Upper lobe of left lung (tissue), 6 donors: Measurements from ENCODE around the gene MAPK8IP3. TPM values are rescaled to one million over a fixed set of nuclear protein-coding genes. Genes with fewer than 3 reads are reported as not detected.
A peak's percentile ranks its signal among the peaks of the same experiment; 100 is the strongest.

ENCODE experiments used
- ATAC-seq, 2 donors: fragments of 200-7000 bp; cut with Tn5 transposase; one replicate each; pipeline ENCODE4 v1.9.1; 2022; ENCODE audit warnings: mild to moderate bottlenecking in 2 of 2, moderate library complexity in 2 of 2; ENCODE audit not compliant: low FRiP score in 2 of 2
- DNase-seq, 2 donors: peaks; one replicate each; pipeline ENCODE4 v3.0.0-alpha.2; 2019 to 2020
- H3K27ac ChIP-seq, 4 donors: fragments of 200-600 bp; sonication (generic); one replicate each; pipeline ENCODE4 v1.5.1; 2016 to 2019
- H3K27me3 ChIP-seq, 4 donors: fragments of 200-600 bp; sonication (generic); one replicate each; pipeline ENCODE4 v1.5.1; 2017 to 2019
- H3K36me3 ChIP-seq, 4 donors: fragments of 200-600 bp; sonication (generic); one replicate each; pipeline ENCODE4 v1.5.1; 2016 to 2019
- H3K4me1 ChIP-seq, 4 donors: fragments of 200-600 bp; sonication (generic); one replicate each; pipeline ENCODE4 v1.5.1; 2018 to 2019
- H3K4me3 ChIP-seq, 4 donors: fragments of 200-600 bp; sonication (generic); one replicate each; pipeline ENCODE4 v1.5.1; 2017 to 2019; ENCODE audit warnings: mild to moderate bottlenecking in 2 of 4, moderate library complexity in 1 of 4
- H3K9me3 ChIP-seq, 4 donors: fragments of 200-600 bp; sonication (generic); one replicate each; pipeline ENCODE4 v1.5.1; 2018 to 2019
- EP300 ChIP-seq, 4 donors: sonication (generic); formaldehyde crosslinking; IDR thresholded peaks; one replicate each; pipeline ENCODE4 v1.5.1; 2017; ENCODE audit warnings: antibody characterized with exemption in 4 of 4, control low read depth in 2 of 4
- POLR2A ChIP-seq, 4 donors: fragments of 450-650 bp; IDR thresholded peaks; one replicate each; pipeline ENCODE4 v1.5.1; 2016 to 2017; ENCODE audit warnings: antibody characterized with exemption in 4 of 4, mild to moderate bottlenecking in 2 of 4
- POLR2AphosphoS5 ChIP-seq, 2 donors: sonication (generic); formaldehyde crosslinking; IDR thresholded peaks; one replicate each; pipeline ENCODE4 v1.5.1; 2017; ENCODE audit warnings: antibody characterized with exemption in 2 of 2
- WGBS, 2 donors: methylation state at CpG; one replicate each; pipeline ENCODE4 v1.1.5; 2017 to 2018; 5-methylcytosine and 5-hydroxymethylcytosine counted together
- total RNA-seq, 6 donors: library from RNA; depleted of rRNA in 4 of 6; stranded (reverse); fragments of >200 nt in 4 of 6; gene quantifications; one replicate each; pipeline versions ENCODE4 v1.1.0 to v1.2.1, GENCODE V29; 2016 to 2021
- TF ChIP-seq, protein P1 (sequence below), 6 experiments: fragments of 450-650 bp in 4 of 6; fragments of 200-600 bp in 2 of 6; sonication (generic) in 2 of 6; IDR thresholded peaks; one replicate each; pipeline ENCODE4 v1.5.1; 2016 to 2019; ENCODE audit warnings: antibody characterized with exemption in 6 of 6
- donor health status: DM: no; HTN: no; CAD: no; lungs with moderate emphysema.
- donor health status: DM: no; HTN: yes; CAD: no; lungs with severe emphysema.

MAPK8IP3 gene
- total RNA-seq, 6 donors from 2014 or later = 46.4 to 505 (median 71.9) TPM

GRCh38 chr16:1808691-1809090, 102.7 kb downstream of the MAPK8IP3 start:
- TF ChIP-seq POLR2AphosphoS5 (IDR thresholded peaks at IDR 0.05) (no peak), POLR2A (IDR thresholded peaks at IDR 0.05) (no peak), EP300 (IDR thresholded peaks at IDR 0.05) (no peak)
- TF ChIP-seq, protein P1, sequence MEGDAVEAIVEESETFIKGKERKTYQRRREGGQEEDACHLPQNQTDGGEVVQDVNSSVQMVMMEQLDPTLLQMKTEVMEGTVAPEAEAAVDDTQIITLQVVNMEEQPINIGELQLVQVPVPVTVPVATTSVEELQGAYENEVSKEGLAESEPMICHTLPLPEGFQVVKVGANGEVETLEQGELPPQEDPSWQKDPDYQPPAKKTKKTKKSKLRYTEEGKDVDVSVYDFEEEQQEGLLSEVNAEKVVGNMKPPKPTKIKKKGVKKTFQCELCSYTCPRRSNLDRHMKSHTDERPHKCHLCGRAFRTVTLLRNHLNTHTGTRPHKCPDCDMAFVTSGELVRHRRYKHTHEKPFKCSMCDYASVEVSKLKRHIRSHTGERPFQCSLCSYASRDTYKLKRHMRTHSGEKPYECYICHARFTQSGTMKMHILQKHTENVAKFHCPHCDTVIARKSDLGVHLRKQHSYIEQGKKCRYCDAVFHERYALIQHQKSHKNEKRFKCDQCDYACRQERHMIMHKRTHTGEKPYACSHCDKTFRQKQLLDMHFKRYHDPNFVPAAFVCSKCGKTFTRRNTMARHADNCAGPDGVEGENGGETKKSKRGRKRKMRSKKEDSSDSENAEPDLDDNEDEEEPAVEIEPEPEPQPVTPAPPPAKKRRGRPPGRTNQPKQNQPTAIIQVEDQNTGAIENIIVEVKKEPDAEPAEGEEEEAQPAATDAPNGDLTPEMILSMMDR (IDR thresholded peaks at IDR 0.05) = no peak
- Histone ChIP-seq H3K4me3 (no peak overlapping the region), H3K4me1 (peaks cover 3 to 8% (median 4%) of the 10 kb centered on the region in 4 donors), H3K9me3 (no peaks in the 10 kb centered on the region), H3K36me3 (peaks cover 20 to 58% (median 37%) of the 10 kb centered on the region in 4 donors), H3K27ac (no peak overlapping the region), H3K27me3 (no peaks in the 10 kb centered on the region)
- ATAC-seq = no peak
- 77 to 83% methylated on average over 6 to 18 of the region's 18 CpGs for WGBS, 2 donors
- no peak for DNase-seq

DNA sequence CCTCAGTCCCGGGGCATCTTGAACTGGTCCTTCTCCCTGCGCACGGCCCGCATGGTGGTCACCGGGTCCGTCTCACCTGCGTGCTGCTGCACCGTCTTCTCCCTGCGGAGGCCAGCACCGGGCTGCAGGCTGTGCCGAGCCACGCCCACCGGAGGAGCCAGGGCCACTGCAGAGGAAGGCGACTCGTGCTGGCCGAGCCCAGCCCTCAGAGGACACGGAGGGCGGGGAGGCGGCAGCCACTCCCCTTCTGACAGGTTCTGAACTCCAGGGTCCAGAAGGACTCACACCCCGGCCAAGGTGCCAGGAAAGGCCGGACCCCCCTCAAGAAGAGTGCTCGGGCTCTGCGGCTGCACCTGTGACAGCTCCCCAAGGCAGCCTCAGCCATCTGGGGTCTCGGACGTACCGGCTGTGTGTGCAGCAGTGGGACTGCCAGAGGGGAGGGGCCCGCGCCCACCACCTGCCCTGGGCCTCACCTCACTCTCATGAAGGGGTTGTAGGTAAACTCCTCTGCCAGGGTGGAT, 103.3 kb downstream of the MAPK8IP3 start:
- Histone ChIP-seq H3K9me3 (no peaks in the 10 kb centered on the region), H3K27ac (no peak overlapping the region), H3K36me3 (peaks cover 20 to 63% (median 42%) of the 10 kb centered on the region in 4 donors), H3K4me3 (no peak overlapping the region), H3K27me3 (no peaks in the 10 kb centered on the region), H3K4me1 (peaks cover 3 to 8% (median 4%) of the 10 kb centered on the region in 4 donors)
- no peak for ATAC-seq
- DNase-seq = peak in 1 of 2 donors; percentile 78
- TF ChIP-seq, protein P1 (IDR thresholded peaks at IDR 0.05) = no peak
- TF ChIP-seq POLR2A (IDR thresholded peaks at IDR 0.05) = no peak
- 73 to 76% methylated on average over 4 to 25 of the region's 28 CpGs for WGBS, 2 donors

GRCh38 chr16:1810106-1810505, 104.1 kb downstream of the MAPK8IP3 start:
- Histone ChIP-seq H3K4me3 (no peak overlapping the region), H3K4me1 (peaks cover 3 to 8% (median 4%) of the 10 kb centered on the region in 4 donors), H3K36me3 (peaks cover 20 to 66% (median 42%) of the 10 kb centered on the region in 4 donors), H3K9me3 (no peaks in the 10 kb centered on the region), H3K27ac (no peak overlapping the region), H3K27me3 (no peaks in the 10 kb centered on the region)
- no peak for ATAC-seq
- TF ChIP-seq EP300 (IDR thresholded peaks at IDR 0.05) = no peak
- TF ChIP-seq, protein P1 (IDR thresholded peaks at IDR 0.05) = no peak
- no peak for TF ChIP-seq POLR2AphosphoS5 (IDR thresholded peaks at IDR 0.05)
- WGBS, 2 donors = 93 to 95% methylated on average over 16 of the region's 16 CpGs
- no peak for DNase-seq

DNA sequence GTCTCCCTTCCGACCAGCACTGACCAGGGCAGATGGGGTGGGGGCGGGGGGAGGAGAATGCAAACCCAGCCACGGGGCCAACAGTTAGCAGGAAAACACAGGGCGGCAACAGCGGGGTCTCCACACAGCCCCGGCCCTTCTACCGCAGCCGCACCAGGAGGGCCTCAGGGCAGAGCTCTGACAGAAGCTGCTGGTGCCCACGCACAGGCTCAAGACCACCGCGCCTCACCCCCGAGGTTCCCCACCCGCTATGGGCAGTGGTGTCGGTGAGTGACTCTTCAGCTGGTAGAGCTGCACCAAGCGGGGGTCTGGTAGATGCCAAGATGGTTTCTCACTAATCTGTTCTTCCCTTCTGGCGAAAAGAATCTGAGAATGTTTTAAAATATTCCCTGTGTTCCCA, 104.5 kb downstream of the MAPK8IP3 start:
- no peak for TF ChIP-seq POLR2A (IDR thresholded peaks at IDR 0.05)
- TF ChIP-seq POLR2AphosphoS5 (IDR thresholded peaks at IDR 0.05) = no peak
- TF ChIP-seq, protein P1 (IDR thresholded peaks at IDR 0.05) = no peak
- TF ChIP-seq EP300 (IDR thresholded peaks at IDR 0.05) = no peak
- Histone ChIP-seq H3K4me1 (peaks cover 3 to 8% (median 4%) of the 10 kb centered on the region in 4 donors), H3K27ac (no peak overlapping the region), H3K27me3 (no peaks in the 10 kb centered on the region), H3K36me3 (peaks cover 20 to 67% (median 45%) of the 10 kb centered on the region in 4 donors), H3K9me3 (no peaks in the 10 kb centered on the region), H3K4me3 (no peak overlapping the region)
- 94 to 98% methylated on average over 14 to 15 of the region's 16 CpGs for WGBS, 2 donors
- ATAC-seq = no peak
- no peak for DNase-seq

- DNase-seq (peak; percentile 87 to 91), ATAC-seq (peak; percentile 86 to 92)
- TF ChIP-seq, protein P1 (IDR thresholded peaks at IDR 0.05) = peak; percentile 19 to 71 (median 49)
- TF ChIP-seq EP300 (IDR thresholded peaks at IDR 0.05) (no peak), POLR2AphosphoS5 (IDR thresholded peaks at IDR 0.05) (peak; percentile 47 to 76)
- no peaks in the 10 kb centered on the region for H3K27me3 ChIP-seq
- no peaks in the 10 kb centered on the region for H3K9me3 ChIP-seq
- H3K4me1 ChIP-seq = peaks cover 3 to 8% (median 4%) of the 10 kb centered on the region in 4 donors
- 25 to 35% methylated on average over 11 to 15 of the region's 17 CpGs for WGBS, 2 donors
- H3K27ac ChIP-seq = no peak overlapping the region
- H3K4me3 ChIP-seq = no peak overlapping the region
- H3K36me3 ChIP-seq = peaks cover 22 to 69% (median 55%) of the 10 kb centered on the region in 4 donors
Measured at GRCh38 chr16:1812732-1813163, 106.8 kb downstream of the MAPK8IP3 start.
